LNCaP clone FGC (cell line): ENCODE data around the gene TMPRSS11F.

Experiments
- DNase-seq: peaks from one replicate; pipeline ENCODE4 v3.0.0-alpha.2; 2011; ENCODE audit warnings: low read depth
- H3K4me3 ChIP-seq: 2 replicates; pipeline ENCODE4 v1.5.1; 2011; ENCODE audit warnings: mild to moderate bottlenecking, low read depth, low read length, control low read depth
- CTCF ChIP-seq: IDR thresholded peaks from 2 replicates; pipeline ENCODE4 v1.5.1; 2012; ENCODE audit warnings: mild to moderate bottlenecking; ENCODE audit not compliant: control insufficient read depth, insufficient read depth; ENCODE audit errors: extremely low read depth

TMPRSS11F gene

GRCh38 chr4:68132342-68132741, 2.7 kb upstream of the TMPRSS11F start:
- TF ChIP-seq CTCF, result no peak
- no peak for DNase-seq
- H3K4me3 ChIP-seq, result no peak overlapping the region

- no peak overlapping the region for H3K4me3 ChIP-seq
- no peak for TF ChIP-seq CTCF
- no peak for DNase-seq
Measured at GRCh38 chr4:68124262-68124661, 5.4 kb downstream of the TMPRSS11F start.

DNA sequence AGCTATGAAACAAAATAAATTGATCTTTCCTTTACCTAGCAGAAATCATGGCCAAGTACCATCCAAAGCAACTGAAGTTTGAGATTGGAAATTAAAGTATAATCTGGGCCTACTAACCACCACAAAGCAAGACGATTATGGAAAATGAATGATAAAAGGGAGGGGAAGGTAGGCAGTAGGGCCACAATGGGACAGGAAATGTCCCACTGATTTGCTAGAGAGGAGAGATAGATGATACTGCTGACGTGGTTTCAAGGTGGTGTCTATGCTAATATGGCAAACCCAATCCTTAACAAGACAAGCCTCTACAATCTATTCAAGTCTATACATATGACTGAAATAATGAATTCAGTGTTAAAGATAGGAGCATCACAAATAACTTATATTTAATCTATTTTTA, 6.1 kb downstream of the TMPRSS11F start:
- no peak for DNase-seq
- no peak overlapping the region for H3K4me3 ChIP-seq
- no peak for TF ChIP-seq CTCF

DNA sequence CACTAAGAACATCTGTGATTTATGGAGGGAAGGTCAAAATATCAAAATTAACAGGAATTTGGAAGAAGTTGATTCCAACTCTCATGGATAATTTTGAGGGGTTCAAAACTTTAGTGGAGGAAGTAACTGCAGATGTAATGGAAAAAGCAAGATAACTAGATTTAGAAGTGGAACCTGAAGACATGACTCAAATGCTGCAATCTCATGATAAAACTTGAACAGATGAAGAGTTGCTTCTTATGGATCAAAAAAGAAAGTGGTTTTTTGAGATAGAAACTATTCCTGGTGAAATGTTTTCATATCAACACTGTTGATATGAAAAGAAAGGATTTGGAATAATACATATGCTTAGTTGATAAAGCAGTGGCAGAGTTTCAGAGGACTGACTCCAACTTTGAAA, 9.7 kb downstream of the TMPRSS11F start:
- no peak for TF ChIP-seq CTCF
- DNase-seq, result no peak
- H3K4me3 ChIP-seq, result no peak overlapping the region

GRCh38 chr4:68110441-68110840, 19.2 kb downstream of the TMPRSS11F start:
- H3K4me3 ChIP-seq, result no peak overlapping the region
- no peak for TF ChIP-seq CTCF
- no peak for DNase-seq

GRCh38 chr4:68109868-68110267, 19.8 kb downstream of the TMPRSS11F start:
- H3K4me3 ChIP-seq, result no peak overlapping the region
- no peak for DNase-seq
- no peak for TF ChIP-seq CTCF

- no peak for TF ChIP-seq CTCF
- no peak for DNase-seq
- no peak overlapping the region for H3K4me3 ChIP-seq
Measured at GRCh38 chr4:68082758-68083157, 46.9 kb downstream of the TMPRSS11F start.
